Stomach smooth muscle (tissue), 2 donors: Measurements from ENCODE around the gene PAQR5.

ENCODE experiments used
- H3K27ac ChIP-seq: one replicate; pipeline ENCODE4 v1.7.0; 2013; ENCODE audit warnings: mild to moderate bottlenecking, low read length, inconsistent platforms
- H3K27me3 ChIP-seq, 2 donors: one replicate each; pipeline ENCODE4 v1.7.0; 2013; ENCODE audit warnings: low read length in 2 of 2; ENCODE audit not compliant: insufficient read depth in 2 of 2, control insufficient read depth in 1 of 2
- H3K36me3 ChIP-seq, 2 donors: one replicate each; pipeline ENCODE4 v1.7.0; 2013; ENCODE audit warnings: low read length in 2 of 2; ENCODE audit not compliant: control insufficient read depth in 2 of 2, insufficient read depth in 2 of 2
- H3K4me1 ChIP-seq: one replicate; pipeline ENCODE4 v1.7.0; 2013; ENCODE audit warnings: low read length; ENCODE audit not compliant: control insufficient read depth, insufficient read depth
- H3K4me3 ChIP-seq, 2 donors: one replicate each; pipeline ENCODE4 v1.7.0; 2013; ENCODE audit warnings: low read length in 2 of 2
- H3K9ac ChIP-seq, 2 donors: one replicate each; pipeline ENCODE4 v1.7.0; 2013; ENCODE audit warnings: low read length in 2 of 2, mild to moderate bottlenecking in 1 of 2
- H3K9me3 ChIP-seq, 2 donors: one replicate each; pipeline ENCODE4 v1.7.0; 2013; ENCODE audit warnings: low read length in 2 of 2; ENCODE audit not compliant: control insufficient read depth in 2 of 2
- donor health status: healthy.
- donor health status: Pancreatic carcinoma.

The PAQR5 gene

DNA sequence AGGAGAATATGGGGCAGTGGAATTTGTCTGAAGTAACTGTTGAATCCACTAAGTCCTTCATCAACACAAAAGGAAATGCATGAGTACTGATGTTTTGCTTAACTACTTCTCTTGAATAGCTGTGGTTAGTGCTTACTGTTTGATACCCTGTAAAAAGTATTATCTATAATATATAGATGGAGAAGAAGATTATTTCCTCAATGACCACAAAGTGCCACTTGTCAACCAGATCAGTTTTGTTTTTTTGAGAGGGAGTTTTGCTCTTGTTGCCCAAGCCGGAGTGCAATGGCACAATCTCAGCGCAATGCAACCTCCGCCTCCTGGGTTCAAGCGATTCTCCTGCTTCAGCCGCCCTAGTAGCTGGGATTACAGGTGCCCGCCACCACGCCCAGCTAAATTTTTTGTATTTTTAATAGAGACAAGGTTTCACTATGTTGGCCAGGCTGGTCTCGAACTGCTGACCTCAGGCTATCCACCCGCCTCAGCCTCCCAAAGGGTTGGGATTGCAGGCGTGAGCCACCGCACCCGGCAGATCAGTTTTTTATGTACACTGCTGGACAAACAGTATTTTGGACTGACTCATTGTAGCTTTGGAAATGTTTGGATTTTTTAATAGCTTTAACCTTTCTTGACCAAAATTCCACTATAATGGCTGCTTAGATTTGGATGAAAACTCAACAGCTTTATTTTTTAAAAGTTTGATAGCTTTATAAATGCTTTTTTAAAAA lies 152.4 kb downstream of the PAQR5 start:
- H3K27me3 ChIP-seq = no peaks in the 10 kb centered on the region
- peaks cover 4 to 7% of the 10 kb centered on the region in 2 donors for H3K36me3 ChIP-seq
- H3K4me3 ChIP-seq = no peak overlapping the region
- no peak overlapping the region for H3K9ac ChIP-seq
- H3K4me1 ChIP-seq = peaks cover 21% of the 10 kb centered on the region
- no peaks in the 10 kb centered on the region for H3K9me3 ChIP-seq
- H3K27ac ChIP-seq = no peak overlapping the region

DNA sequence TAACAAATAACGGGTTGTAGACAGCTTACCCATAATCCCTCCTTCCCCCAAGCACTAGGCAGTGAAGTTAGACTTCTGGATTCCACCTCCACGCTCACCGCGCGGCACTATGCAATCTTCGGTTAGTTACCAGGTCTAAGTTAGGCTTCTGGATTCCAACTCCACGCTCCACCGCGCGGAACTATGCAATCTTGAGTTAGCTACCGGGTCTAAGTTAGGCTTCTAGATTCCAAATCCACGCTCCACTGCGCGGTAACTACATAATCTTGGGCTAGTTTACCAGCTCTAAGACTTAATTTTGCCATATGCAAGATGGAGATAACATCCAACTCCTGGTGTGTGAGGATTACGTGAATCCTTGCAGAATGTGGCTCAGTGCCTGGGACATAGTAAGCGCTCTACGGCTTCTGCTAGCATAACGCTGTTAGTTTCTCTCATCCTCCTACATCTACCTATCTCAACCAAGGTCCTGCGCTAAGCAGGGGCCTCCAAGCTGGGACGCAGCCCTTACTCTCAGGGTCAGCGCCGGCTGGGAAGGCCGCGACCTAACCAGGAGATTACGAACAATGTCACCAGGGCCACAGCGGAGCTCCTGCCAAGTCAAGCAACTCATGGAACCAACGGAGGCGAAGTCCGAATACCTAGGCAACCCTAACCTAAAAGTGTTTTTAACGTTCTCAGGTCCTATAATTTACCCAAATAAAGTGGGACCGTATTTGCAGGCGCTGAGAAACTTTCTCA lies 153.4 kb downstream of the PAQR5 start:
- Histone ChIP-seq H3K27ac (peak overlapping the region; percentile 97), H3K9ac (peak overlapping the region; percentile 86 to 93), H3K4me1 (peaks cover 21% of the 10 kb centered on the region), H3K4me3 (peak overlapping the region; percentile 93 to 97), H3K27me3 (no peaks in the 10 kb centered on the region), H3K9me3 (no peaks in the 10 kb centered on the region), H3K36me3 (peaks cover 11 to 17% of the 10 kb centered on the region in 2 donors)

DNA sequence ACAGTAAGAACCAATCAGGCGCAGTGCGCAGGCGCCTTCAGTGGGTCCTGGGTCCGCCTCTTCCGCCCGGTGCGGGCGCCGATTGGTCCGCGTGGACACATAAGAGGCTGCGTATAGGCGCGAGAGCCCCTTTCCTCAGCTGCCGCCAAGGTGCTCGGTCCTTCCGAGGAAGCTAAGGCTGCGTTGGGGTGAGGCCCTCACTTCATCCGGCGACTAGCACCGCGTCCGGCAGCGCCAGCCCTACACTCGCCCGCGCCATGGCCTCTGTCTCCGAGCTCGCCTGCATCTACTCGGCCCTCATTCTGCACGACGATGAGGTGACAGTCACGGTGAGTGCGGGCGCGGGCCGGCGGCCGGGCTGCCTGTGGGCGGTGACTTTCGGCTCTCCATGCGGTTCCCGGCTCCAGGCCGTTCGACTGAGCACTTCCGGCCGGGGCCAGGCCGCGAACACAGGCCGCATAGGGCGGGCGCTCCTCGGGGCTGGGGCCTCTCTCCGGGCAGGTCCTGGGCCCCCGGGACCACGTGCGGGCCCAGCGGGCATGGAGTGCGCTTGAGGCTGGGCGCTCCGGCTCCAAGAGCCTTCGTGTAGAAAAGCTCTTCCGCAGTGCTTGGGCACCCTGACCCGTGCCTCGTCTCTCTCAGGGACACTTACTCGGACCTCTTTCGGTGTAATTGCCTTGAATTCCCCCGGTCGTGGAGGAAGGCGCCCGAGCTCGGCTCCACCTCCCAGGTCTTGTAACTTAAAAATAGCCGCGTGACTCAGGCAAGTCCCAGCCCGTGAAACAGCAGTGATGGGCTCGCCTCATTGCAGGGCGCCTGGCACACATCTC lies 154.2 kb downstream of the PAQR5 start, which contains the start of gene RPLP1:
Gene RPLP1, plus strand, starts transcription at position 127 of the 830 bp plus-strand sequence. Its CDS starts 131 bp downstream, at position 258.
- Histone ChIP-seq H3K9ac (peak within 1 kb of the TSS; percentile 86 to 93), H3K4me3 (peak within 1 kb of the TSS; percentile 93 to 97), H3K9me3 (no peaks in the 10 kb centered on the region), H3K4me1 (peaks cover 21% of the 10 kb centered on the region), H3K27ac (peak within 1 kb of the TSS; percentile 97), H3K27me3 (no peaks in the 10 kb centered on the region), H3K36me3 (peaks cover 15 to 21% of the 10 kb centered on the region in 2 donors)

DNA sequence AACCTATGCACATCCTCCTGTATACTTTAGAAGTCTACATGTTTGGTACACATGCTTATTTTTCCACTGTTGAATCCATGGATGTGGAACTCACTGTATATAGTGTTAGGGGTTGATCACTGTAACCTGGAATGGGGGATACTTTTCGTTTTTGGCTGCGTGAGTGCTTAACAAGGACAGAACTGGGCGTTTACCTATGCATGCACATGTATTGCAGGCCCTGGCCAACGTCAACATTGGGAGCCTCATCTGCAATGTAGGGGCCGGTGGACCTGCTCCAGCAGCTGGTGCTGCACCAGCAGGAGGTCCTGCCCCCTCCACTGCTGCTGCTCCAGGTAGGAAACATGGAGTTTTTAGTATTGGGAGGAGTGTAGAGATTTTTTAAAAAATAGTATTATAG lies 156.2 kb downstream of the PAQR5 start:
- Histone ChIP-seq H3K4me1 (peaks cover 21% of the 10 kb centered on the region), H3K27ac (no peak overlapping the region), H3K9ac (no peak overlapping the region)

DNA sequence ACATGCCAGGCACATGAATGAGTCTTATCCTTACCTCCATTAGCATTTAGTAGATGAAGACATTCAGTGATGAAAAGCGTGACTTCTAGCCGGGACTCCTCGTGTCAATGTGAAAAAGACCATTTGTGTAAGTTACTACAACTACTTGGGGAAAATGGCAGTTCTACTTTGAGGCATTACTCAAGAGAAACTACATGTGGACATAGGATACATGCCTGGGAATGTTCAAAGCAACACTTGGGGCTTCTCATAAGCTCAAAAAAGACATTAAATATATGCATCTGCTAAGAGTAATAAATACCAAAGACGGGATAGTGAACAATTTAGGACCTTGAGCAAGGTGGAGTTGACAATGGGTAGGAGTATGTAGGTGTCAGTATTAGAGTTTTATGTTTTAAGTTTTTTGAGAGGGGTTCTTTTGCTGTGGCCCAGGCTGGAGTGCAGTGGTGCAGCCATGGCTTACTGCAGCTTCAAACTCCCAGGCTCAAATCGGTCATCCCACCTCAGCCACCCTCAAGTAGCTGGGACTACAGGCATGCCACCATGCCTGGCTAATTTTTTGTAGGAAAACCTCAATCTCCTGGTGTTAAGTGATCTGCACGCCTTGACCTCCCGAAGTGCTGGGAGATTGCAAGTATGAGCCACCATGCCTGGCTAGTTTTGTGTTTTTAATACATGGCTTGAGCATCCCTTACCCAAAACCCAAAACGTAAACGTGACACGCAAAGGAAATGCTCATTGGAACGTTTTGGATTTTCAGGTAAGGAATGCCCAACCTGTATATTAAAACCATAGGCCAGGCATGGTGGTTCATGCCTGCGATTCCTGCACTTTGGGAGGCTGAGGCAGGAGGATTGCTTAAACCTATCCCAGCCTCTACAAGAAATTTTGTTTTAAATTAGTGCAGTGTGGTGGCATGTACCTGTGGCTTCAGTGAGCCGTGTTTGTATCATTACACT lies 157.8 kb downstream of the PAQR5 start:
- Histone ChIP-seq H3K4me3 (no peak overlapping the region), H3K9ac (no peak overlapping the region), H3K36me3 (peaks cover 15 to 21% of the 10 kb centered on the region in 2 donors), H3K9me3 (no peaks in the 10 kb centered on the region), H3K4me1 (peaks cover 22% of the 10 kb centered on the region), H3K27me3 (no peaks in the 10 kb centered on the region), H3K27ac (no peak overlapping the region)

More for the DNA sequence above, 156.2 kb downstream of the PAQR5 start:
- Histone ChIP-seq H3K36me3 (peaks cover 15 to 21% of the 10 kb centered on the region in 2 donors), H3K27me3 (no peaks in the 10 kb centered on the region), H3K4me3 (peak overlapping the region in 1 of 2 donors; percentile 18), H3K9me3 (no peaks in the 10 kb centered on the region)
